ENCODE data around the gene TFCP2. TPM values are rescaled to one million over a fixed set of nuclear protein-coding genes. Genes with fewer than 3 reads are reported as not detected.
"Not testable (repeated sequence)": the region's sequence is repeated elsewhere in the genome, so short reads cannot be mapped to it uniquely, and the experiment has no call there.

Gene TFCP2
- total RNA-seq, 1 donor from 2014 or later = 15.1 TPM

DNA sequence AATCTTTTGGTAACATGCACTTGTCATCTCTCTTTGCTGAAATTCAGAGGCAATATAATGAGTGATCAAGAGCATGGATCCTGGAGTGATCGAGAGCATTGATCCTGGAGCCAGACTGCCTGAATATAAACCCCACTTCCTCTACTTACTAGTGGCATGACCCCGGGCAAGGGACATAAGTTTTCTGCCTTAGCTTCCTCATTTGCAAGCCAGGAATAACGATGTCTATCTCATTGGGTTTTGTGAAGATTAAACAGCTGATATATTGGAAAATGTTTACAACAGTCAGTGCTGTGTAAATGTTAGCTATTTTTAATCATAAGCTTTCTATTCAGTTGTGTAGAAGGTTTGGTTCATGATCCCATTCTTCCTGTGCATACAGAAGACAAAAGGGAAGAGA is 87.2 kb downstream of the TFCP2 start:
- no peak for FAIRE-seq
- DNase-seq (ENCODE audit: low spot score in 2 of 2) = no peak

DNA sequence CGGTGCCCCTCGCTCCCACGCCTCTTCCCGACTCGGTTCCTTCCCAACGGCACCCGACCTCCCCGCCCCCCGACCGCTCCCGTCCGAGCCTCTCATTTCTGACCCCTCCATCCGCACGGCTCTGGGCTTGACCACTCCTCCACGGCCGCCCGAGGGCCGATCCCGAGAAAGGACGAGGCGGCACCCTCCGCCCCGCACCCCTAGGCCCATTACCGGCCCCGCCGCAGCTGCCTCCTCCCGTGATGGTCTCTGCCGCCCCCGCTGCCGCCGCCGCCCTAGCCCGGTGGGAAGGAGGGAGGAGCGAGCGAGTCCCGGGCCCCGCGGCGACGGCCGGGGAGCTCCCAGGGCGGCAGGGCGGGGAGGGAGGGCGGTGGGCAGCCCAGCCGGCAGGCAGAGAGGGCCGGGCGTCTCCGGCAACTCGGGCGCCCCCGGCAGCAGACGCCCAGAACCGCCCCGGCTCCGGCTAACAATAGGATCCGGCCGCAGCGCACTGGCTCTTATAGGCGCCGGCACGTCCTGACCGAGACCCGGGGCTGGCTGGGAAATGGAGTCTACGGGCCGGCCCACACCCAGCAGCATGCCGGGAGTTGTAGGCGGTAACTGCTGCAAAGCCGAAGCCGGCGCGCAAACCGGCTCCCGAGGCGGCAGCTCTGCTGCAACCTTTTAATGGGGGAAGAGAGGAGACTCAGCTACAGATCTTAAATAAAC is 89.7 kb downstream of the TFCP2 start, which contains the start of gene CSRNP2:
Gene CSRNP2 (minus strand): TSS at position 471 of the 708 bp plus-strand sequence. CDS start 7,035 bp downstream, outside the sequence.
- FAIRE-seq (no peak), DNase-seq (ENCODE audit: low spot score in 2 of 2) (peak; percentile 93 to 94)

DNA sequence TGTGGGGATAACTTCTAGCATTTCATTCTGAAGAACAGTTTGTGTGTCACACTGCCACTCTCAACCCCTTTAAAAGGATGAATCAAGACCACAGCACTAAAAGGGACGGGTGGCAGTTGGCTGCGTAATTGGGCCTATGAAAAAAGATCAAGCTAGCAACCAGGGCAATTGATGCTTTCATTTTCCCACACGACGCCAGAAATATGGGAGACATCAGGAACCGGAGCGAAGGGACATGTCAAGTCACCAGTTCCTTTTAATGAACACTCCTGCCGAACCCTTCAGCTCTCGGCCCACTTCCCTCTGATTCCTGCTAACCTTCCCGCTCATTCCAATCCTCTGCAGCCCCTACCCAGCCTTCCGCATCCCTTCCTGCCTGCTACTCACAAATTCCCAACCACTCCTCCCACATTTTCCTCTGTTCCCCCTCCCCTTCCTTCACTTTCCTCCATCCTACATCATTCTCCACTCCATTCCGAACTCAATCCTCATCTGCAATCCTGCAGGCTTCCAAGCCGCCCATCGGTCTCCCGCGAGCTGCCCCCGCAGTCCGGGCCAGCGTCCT is 90.3 kb downstream of the TFCP2 start:
- DNase-seq (ENCODE audit: low spot score in 2 of 2) (peak; percentile 23 to 24), FAIRE-seq (no peak)

DNA sequence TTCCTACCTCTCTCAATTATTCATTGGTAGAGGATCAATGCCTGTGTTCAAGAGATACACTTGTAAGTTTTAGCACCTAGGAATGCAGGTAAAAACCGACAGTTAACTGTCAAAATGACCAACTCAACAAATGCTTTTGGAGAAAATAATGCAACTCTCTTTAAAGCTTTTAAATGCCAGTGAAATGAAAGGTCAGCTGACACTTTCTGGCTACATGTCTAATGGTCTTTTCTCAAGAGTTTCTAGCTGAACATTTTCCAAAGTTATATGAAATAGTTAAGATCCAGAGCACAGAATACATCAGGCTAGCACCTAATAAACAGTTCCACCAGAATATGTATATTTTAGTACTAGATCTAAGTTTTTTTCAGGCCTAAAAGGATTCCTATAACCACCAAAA is 91.5 kb downstream of the TFCP2 start:
- FAIRE-seq = no peak

DNA sequence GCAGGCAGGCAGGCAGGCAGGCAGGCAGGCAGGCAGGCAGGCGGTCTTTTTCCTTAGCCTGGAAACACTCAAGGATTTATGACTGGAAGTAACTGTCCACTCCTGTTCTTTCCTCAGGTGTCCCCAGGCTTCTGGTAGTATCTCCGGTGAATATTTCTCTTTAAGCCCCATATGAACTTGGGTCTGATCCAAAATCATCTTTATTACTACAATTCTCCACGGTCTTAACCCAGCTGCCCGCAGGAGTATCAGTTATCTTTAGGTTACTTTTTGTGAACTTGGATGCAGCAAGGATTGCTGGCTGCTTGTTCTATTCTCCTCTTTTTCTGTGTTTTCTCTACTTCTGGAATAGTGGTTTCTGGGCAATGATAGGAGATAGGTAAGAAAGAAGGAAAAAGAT is 92.8 kb downstream of the TFCP2 start:
- no peak for FAIRE-seq

More for the DNA sequence above, 91.5 kb downstream of the TFCP2 start:
- DNase-seq (ENCODE audit: low spot score in 2 of 2) = no peak

DNA sequence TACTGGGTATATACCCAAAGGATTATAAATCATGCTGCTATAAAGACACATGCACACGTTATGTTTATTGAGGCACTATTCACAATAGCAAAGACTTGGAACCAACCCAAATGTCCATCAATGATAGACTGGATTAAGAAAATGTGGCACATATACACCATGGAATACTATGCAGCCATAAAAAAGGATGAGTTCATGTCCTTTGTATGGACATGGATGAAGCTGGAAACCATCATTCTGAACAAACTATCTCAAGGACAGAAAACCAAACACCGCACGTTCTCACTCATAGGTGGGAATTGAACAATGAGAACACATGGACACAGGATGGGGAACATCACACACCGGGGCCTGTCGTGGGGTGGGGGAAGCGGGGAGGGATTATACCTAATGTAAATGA is 94.1 kb downstream of the TFCP2 start:
- DNase-seq (ENCODE audit: low spot score in 2 of 2); FAIRE-seq: not testable (repeated sequence)

More for the DNA sequence above, 92.8 kb downstream of the TFCP2 start:
- DNase-seq (ENCODE audit: low spot score in 2 of 2) = no peak

DNA sequence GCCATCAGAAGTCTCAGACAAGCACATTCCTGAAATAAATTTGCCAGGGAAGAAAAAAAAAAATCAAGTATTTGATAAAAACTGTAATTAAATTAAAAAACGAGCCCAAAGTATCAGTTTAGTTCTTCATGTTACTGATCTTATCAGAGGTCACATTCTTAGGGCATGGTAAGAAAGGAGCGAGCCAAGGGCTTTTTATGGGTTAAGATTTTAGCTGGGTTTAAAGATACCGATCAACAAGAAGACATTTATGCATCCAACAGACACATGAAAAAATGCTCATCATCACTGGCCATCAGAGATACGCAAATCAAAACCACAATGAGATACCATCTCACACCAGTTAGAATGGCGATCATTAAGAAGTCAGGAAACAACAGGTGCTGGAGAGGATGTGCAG is 94.6 kb downstream of the TFCP2 start:
- DNase-seq (ENCODE audit: low spot score in 2 of 2); FAIRE-seq: not testable (repeated sequence)

DNA sequence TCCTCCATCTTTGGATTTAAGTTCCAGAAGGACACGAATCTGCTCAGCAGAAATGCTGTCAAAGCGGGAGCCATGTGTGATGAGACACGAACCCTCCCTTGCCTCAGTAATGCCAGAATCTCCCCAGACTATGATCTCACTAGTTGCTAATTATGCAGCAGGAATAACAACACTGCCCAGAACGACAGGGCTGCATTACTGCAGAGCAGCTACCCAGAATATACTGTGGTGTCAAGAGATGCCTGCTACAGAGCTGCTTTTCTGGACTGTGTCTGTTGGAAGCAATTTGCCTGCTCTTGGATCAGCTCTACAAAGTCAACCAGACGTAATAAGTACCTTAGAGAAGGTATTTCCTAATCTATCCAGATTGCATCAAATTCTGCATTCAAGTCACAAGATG is 95.0 kb downstream of the TFCP2 start:
- FAIRE-seq (no peak), DNase-seq (ENCODE audit: low spot score in 2 of 2) (peak; percentile 29 to 44)

DNA sequence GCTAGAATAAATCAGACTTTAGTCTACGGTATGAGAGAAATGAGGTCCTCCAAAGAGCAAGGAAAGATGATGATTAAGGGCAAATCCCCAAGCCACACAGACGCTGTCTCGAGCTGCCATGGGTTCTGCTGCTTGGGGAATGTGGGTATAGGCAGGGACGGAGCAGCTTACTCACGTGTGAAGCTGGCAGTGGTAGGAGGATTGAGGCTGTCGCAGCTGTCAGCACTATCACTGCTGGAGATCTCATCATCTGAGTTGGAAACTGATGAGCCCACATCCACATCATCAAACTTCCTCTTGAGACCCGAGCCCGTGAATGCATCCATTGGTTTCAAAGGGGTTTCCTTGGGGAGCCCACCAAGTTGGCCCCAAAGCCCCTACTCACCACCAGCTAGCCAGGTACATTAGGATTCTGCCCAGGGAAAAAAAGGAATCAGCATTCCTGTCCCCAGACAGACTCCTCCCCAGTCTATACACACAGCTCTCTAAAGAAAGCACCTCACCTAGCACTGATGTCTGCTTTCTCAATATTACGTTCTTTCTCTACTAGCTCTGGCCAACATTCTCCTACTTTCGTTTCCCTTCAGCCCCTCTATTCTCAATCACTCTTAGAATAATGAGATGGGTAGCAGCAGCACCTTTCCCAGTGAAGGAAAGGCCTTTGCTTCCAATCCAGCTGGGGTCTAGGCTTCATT is 96.6 kb downstream of the TFCP2 start:
- no peak for DNase-seq (ENCODE audit: low spot score in 2 of 2)
- FAIRE-seq = no peak

DNA sequence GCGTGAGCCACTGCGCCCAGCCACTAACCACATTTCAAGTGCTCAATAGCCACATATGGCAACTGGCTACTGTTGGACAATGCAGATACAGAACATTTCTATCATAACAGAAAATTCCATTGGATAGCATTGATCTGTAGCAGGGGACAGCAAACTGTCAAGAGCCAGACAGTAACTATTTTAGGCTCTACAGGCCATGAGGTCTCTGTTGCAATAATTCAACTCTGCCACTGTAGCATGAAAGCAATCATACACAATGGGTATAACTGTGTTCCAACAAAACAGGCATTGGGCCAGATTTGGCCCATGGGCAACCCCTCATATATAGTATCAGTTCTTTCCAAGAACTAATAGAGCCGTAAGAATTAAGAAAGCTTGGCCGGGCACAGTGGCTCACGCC is 97.5 kb downstream of the TFCP2 start:
- FAIRE-seq (no peak), DNase-seq (ENCODE audit: low spot score in 2 of 2) (no peak)

DNA sequence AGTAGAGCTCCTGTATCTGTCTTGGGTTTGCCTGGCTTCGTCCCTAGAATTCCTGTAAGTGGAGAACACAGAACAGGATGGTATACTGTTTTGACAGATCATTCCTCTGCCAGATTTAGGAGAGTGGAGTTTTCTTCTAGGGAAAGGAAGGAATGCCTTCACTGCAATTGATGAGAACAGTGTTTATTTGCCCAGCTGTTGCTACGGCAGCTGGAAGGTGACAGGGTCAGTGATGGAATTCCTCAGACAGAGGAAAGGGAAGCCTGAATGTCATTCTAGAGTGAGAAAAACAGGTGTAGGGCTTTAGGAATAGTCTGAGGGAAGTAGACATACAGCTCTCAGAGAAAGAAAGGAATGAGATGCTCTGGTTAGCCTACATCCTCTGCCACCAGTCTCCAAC is 101.3 kb downstream of the TFCP2 start:
- FAIRE-seq (no peak), DNase-seq (ENCODE audit: low spot score in 2 of 2) (no peak)

DNA sequence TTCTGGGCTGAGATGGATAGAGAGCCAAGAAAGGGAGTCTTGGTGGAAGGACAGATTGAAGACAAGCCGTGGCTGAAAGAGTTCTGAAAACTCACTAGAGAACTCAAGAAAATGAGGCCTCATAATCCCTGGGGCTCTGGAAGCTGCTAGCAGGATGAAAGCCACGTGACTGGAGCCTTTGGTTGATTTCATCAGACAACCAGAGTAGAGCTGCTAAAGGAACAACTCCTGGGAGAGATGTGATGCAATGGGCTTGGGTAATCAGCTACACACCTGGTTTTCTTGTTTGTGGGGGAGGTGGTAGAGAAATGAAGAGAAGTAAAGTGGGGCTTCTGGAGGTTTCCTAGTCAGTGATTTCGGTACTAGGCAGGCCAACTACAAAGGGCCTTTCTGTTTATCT is 102.9 kb downstream of the TFCP2 start:
- FAIRE-seq = no peak
- DNase-seq (ENCODE audit: low spot score in 2 of 2) = no peak

DNA sequence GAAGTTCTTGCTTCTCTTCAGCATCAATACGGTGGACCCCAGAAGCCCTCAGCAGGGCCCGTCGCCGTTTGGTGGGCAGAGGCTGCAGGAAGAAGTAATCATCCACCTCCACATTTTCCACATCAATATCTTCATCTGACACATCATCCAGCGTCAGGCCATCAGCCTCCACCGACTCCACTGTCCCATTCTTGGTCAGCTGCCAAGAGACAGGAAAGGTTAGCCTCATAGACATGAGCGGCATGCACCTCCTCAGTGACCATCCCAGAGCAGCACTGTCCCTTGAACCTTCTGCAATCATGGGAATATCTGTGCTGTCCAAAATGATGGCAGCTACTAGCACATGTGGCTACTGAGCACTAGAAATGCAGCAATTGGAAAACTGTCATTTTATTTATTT is 105.2 kb downstream of the TFCP2 start:
- no peak for DNase-seq (ENCODE audit: low spot score in 2 of 2)

DNA sequence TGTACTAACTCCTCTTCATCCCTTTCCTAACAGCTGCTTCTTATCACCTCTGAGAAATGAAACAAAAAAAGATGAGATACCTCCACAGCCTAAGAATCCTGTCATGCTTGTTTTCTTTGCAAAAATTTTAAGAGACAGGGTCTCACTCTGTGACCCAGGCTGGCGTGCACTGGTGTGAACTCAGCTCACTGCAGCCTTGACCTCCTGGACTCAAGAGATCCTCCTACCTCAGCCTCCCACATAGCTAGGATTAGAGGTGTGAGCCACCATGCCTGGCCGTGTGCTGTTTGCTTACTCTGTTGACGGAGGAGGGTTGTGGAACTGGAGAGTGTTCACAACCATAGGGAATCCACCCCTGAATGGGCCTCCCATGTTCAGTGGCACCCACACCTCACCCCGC is 105.7 kb downstream of the TFCP2 start:
- DNase-seq (ENCODE audit: low spot score in 2 of 2) (no peak), FAIRE-seq (no peak)

More for the DNA sequence above, 105.2 kb downstream of the TFCP2 start:
- FAIRE-seq = no peak

DNA sequence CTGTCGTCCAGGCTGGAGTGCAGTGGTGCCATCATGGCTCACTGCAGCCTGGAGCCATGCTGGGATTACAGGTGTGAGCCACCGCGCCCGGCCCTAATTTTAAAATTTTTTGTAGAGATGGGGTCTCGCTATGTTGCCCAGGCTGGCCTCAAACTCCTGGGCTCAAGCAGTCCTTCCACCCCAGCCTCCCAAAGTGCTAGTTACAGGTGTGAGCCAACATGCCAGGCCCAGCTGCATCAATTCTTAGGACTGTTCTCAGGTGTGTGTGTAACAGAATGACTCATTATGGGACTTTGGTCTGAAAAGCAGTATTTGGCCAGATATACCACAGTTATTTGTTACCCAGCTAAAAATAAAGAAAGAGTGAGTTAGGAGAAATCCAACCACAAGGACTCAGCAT is 107.4 kb downstream of the TFCP2 start:
- no peak for DNase-seq (ENCODE audit: low spot score in 2 of 2)
- FAIRE-seq = no peak

DNA sequence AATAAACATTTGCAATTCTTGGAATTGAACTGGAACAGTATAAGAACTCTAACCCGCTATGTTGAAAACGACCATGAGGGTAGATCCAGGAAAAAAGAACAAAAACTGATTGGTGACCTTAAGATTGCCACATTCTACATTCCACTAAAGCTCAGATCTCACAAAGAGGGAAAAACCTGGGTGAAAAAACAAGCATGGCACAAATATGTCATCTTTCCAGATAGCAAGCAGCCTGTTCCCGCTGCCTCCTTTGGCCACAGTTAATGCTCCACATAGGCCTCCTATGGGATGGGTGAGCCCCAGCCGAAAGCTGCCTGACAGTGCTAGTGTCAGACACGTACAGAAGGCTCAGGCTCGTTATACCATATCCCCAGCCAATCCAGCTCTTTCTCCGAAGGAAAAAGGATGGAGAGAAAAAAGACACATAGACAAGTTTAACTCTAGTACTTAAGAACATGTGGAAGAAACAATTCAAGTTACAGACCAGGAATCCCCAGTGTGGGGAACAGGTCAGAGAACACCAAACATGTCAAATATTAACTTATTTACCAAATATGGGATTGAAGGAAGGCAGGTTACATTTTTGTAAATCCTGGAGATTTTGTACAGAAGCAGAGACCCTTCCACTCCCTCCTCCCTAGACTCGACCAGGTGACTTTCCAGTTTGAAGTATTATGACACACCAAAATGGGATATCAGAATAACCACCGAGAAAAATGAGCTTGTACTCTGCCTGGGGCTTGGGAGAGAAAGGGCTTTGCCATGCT is 110.1 kb downstream of the TFCP2 start:
- FAIRE-seq (no peak), DNase-seq (ENCODE audit: low spot score in 2 of 2) (no peak)

DNA sequence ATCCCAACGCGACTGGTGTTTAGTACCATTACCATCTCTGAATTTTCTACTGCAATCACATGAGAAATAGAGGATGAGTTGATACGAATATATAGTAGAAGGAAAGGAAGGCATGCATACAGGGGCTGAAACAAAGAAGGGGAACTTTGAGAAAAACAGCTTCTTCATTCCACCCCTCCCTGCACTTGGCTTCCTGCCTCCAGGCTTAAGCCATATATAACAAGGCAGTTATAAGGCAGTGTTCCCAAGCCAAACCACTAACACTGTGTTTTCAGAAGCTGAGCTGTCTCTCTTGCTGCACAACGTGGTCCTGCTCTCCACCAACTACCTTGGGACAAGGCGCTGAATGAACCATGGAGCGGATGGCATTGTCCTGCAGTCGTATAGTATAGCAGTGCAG is 113.8 kb downstream of the TFCP2 start:
- FAIRE-seq = no peak
- DNase-seq (ENCODE audit: low spot score in 2 of 2) = no peak

DNA sequence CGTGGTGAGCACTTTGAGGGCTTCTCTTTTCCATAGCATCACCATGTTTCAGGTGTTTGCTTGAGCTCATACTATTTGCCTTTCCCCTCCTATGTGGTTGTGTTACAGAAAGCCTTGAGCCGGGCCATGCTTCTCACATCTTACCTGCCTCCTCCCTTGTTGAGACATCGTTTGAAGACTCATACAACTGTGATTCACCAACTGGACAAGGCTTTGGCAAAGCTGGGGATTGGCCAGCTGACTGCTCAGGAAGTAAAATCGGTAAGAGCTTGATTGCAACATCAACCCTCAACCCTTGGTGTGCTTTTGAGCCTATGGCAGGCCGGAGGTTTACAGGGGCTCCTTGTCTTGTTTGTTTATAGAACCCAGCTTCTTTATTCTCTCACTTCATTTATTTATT is 116.7 kb downstream of the TFCP2 start:
- no peak for FAIRE-seq
- no peak for DNase-seq (ENCODE audit: low spot score in 2 of 2)

DNA sequence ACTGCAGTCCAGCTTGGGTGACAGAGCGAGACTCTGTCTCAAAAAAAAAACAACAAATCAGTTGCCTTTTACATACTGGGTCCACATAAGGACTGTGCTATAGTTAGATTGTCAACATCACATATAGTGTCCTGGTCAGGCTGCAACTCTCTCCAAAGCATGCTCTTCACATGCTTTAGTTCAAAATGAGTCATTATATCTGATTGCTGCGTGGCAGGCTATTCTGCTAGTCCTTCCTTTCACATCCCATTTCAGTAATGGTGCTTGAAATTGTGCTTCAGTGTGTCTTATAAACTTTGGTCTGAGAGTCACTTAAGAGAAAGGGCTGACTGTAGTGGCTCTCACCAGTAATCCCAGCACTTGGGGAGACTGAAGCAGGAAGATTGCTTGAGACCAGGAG is 117.9 kb downstream of the TFCP2 start:
- DNase-seq (ENCODE audit: low spot score in 2 of 2) (no peak), FAIRE-seq (no peak)

DNA sequence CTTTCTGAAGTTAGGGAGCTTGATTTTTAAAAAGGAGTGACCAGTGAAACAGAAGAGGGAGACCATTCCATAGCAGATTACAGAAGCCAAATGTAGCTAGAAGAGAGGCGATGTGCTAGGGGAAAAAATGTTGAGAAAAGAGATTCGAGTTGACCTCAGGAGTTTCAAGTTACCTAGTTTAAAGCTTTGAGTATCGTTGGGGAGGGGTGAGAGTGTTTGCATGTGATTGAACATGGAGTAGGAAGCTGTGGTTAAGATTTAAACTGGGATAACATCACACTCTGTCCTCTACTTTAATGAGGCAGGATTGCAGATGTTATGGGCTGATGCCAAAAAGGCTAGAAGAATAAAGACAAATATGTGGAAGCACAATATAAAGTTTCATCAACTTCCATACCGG is 121.1 kb downstream of the TFCP2 start:
- no peak for FAIRE-seq
- no peak for DNase-seq (ENCODE audit: low spot score in 2 of 2)

DNA sequence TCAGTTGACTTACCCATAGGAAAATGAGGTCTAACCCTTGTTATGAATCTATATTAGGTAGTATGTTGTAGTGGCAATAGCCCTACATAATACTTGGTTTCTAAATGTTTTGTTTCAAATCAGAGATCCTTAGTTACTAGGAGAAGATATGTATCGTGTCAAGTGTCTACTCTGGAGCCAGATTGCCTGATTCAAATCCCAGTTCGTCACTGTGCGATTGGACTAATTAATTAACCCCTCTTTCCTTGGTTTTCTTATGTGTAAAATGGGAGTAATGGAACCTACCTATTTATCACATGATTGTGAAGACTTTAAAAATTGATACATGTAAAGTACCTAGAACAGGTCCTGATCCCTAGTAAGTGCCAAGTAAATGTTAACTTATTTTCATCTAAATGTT is 123.4 kb downstream of the TFCP2 start:
- no peak for FAIRE-seq

More for the DNA sequence above, 123.4 kb downstream of the TFCP2 start:
- DNase-seq (ENCODE audit: low spot score in 2 of 2) = no peak

All from frontal cortex (tissue), 4 donors.